ENCODE measurements around the gene TRIP10. TPM values are rescaled to one million over a fixed set of nuclear protein-coding genes. Genes with fewer than 3 reads are reported as not detected.

TRIP10 gene
- polyA plus RNA-seq, 4 donors, result 42.1 to 141 (median 84.1) TPM

GRCh38 chr19:6696239-6696820 is 43.1 kb upstream of the TRIP10 start:
- 79 to 81% (median 81%) methylated on average over 17 to 18 of the region's 18 CpGs for WGBS, 3 donors
- no peaks in the 10 kb centered on the region for H3K4me1 ChIP-seq (ENCODE audit: control insufficient read depth in 3 of 3, insufficient read depth in 2 of 3, low read depth in 1 of 3, low read length in 2 of 3)
- no peak overlapping the region for H3K27ac ChIP-seq (ENCODE audit: low read depth in 1 of 3, low read length in 2 of 3)
- DNase-seq, result no peak
- no peaks in the 10 kb centered on the region for H3K27me3 ChIP-seq (ENCODE audit: control insufficient read depth in 3 of 3, insufficient read depth in 3 of 3, low read length in 3 of 3)
- peaks cover 0 to 6% (median 0%) of the 10 kb centered on the region in 3 donors for H3K36me3 ChIP-seq (ENCODE audit: control insufficient read depth in 3 of 3, insufficient read depth in 2 of 3, low read depth in 1 of 3, low read length in 3 of 3)
- FAIRE-seq, result no peak
- H3K9me3 ChIP-seq (ENCODE audit: control insufficient read depth in 2 of 2, insufficient read depth in 1 of 2, low read depth in 1 of 2, low read length in 1 of 2), result no peaks in the 10 kb centered on the region
- H3K4me3 ChIP-seq (ENCODE audit: low read depth in 1 of 3, low read length in 3 of 3), result no peak overlapping the region

- no peak for FAIRE-seq
- DNase-seq, result no peak
- H3K27ac ChIP-seq (ENCODE audit: low read depth in 1 of 3, low read length in 2 of 3), result no peak overlapping the region
- H3K4me1 ChIP-seq (ENCODE audit: control insufficient read depth in 3 of 3, insufficient read depth in 2 of 3, low read depth in 1 of 3, low read length in 2 of 3), result no peaks in the 10 kb centered on the region
- peaks cover 0 to 6% (median 0%) of the 10 kb centered on the region in 3 donors for H3K36me3 ChIP-seq (ENCODE audit: control insufficient read depth in 3 of 3, insufficient read depth in 2 of 3, low read depth in 1 of 3, low read length in 3 of 3)
- no peaks in the 10 kb centered on the region for H3K27me3 ChIP-seq (ENCODE audit: control insufficient read depth in 3 of 3, insufficient read depth in 3 of 3, low read length in 3 of 3)
- 71 to 81% (median 77%) methylated on average over 13 of the region's 13 CpGs for WGBS, 3 donors
- no peaks in the 10 kb centered on the region for H3K9me3 ChIP-seq (ENCODE audit: control insufficient read depth in 2 of 2, insufficient read depth in 1 of 2, low read depth in 1 of 2, low read length in 1 of 2)
- no peak overlapping the region for H3K4me3 ChIP-seq (ENCODE audit: low read depth in 1 of 3, low read length in 3 of 3)
Measured at GRCh38 chr19:6697291-6697690, 42.2 kb upstream of the TRIP10 start.

GRCh38 chr19:6699935-6700334 is 39.5 kb upstream of the TRIP10 start:
- Histone ChIP-seq H3K27me3 (ENCODE audit: control insufficient read depth in 3 of 3, insufficient read depth in 3 of 3, low read length in 3 of 3) (no peaks in the 10 kb centered on the region), H3K9me3 (ENCODE audit: control insufficient read depth in 2 of 2, insufficient read depth in 1 of 2, low read depth in 1 of 2, low read length in 1 of 2) (no peaks in the 10 kb centered on the region), H3K27ac (ENCODE audit: low read depth in 1 of 3, low read length in 2 of 3) (no peak overlapping the region), H3K4me3 (ENCODE audit: low read depth in 1 of 3, low read length in 3 of 3) (no peak overlapping the region), H3K4me1 (ENCODE audit: control insufficient read depth in 3 of 3, insufficient read depth in 2 of 3, low read depth in 1 of 3, low read length in 2 of 3) (no peaks in the 10 kb centered on the region), H3K36me3 (ENCODE audit: control insufficient read depth in 3 of 3, insufficient read depth in 2 of 3, low read depth in 1 of 3, low read length in 3 of 3) (peaks cover 0 to 3% (median 0%) of the 10 kb centered on the region in 3 donors)
- DNase-seq (no peak), FAIRE-seq (no peak)

GRCh38 chr19:6700586-6701316 is 38.7 kb upstream of the TRIP10 start:
- Histone ChIP-seq H3K4me1 (ENCODE audit: control insufficient read depth in 3 of 3, insufficient read depth in 2 of 3, low read depth in 1 of 3, low read length in 2 of 3) (no peaks in the 10 kb centered on the region), H3K9me3 (ENCODE audit: control insufficient read depth in 2 of 2, insufficient read depth in 1 of 2, low read depth in 1 of 2, low read length in 1 of 2) (no peaks in the 10 kb centered on the region), H3K4me3 (ENCODE audit: low read depth in 1 of 3, low read length in 3 of 3) (no peak overlapping the region), H3K36me3 (ENCODE audit: control insufficient read depth in 3 of 3, insufficient read depth in 2 of 3, low read depth in 1 of 3, low read length in 3 of 3) (peaks cover 0 to 3% (median 0%) of the 10 kb centered on the region in 3 donors), H3K27me3 (ENCODE audit: control insufficient read depth in 3 of 3, insufficient read depth in 3 of 3, low read length in 3 of 3) (no peaks in the 10 kb centered on the region), H3K27ac (ENCODE audit: low read depth in 1 of 3, low read length in 2 of 3) (no peak overlapping the region)
- DNase-seq (no peak), FAIRE-seq (peak; percentile 100)
- 90 to 92% (median 90%) methylated on average over 8 of the region's 8 CpGs for WGBS, 3 donors

GRCh38 chr19:6705931-6706632 is 33.4 kb upstream of the TRIP10 start:
- WGBS, 3 donors, result 80 to 85% (median 81%) methylated on average over 11 of the region's 11 CpGs
- Histone ChIP-seq H3K36me3 (ENCODE audit: control insufficient read depth in 3 of 3, insufficient read depth in 2 of 3, low read depth in 1 of 3, low read length in 3 of 3) (no peaks in the 10 kb centered on the region), H3K4me1 (ENCODE audit: control insufficient read depth in 3 of 3, insufficient read depth in 2 of 3, low read depth in 1 of 3, low read length in 2 of 3) (no peaks in the 10 kb centered on the region), H3K4me3 (ENCODE audit: low read depth in 1 of 3, low read length in 3 of 3) (no peak overlapping the region), H3K9me3 (ENCODE audit: control insufficient read depth in 2 of 2, insufficient read depth in 1 of 2, low read depth in 1 of 2, low read length in 1 of 2) (no peaks in the 10 kb centered on the region), H3K27ac (ENCODE audit: low read depth in 1 of 3, low read length in 2 of 3) (no peak overlapping the region), H3K27me3 (ENCODE audit: control insufficient read depth in 3 of 3, insufficient read depth in 3 of 3, low read length in 3 of 3) (peaks cover 0 to 20% (median 0%) of the 10 kb centered on the region in 3 donors)
- FAIRE-seq, result no peak
- no peak for DNase-seq

- peaks cover 0 to 23% (median 2%) of the 10 kb centered on the region in 3 donors for H3K27me3 ChIP-seq (ENCODE audit: control insufficient read depth in 3 of 3, insufficient read depth in 3 of 3, low read length in 3 of 3)
- H3K27ac ChIP-seq (ENCODE audit: low read depth in 1 of 3, low read length in 2 of 3), result no peak overlapping the region
- 55 to 68% (median 63%) methylated on average over 2 to 3 of the region's 3 CpGs for WGBS, 3 donors
- H3K4me3 ChIP-seq (ENCODE audit: low read depth in 1 of 3, low read length in 3 of 3), result no peak overlapping the region
- no peak for FAIRE-seq
- H3K4me1 ChIP-seq (ENCODE audit: control insufficient read depth in 3 of 3, insufficient read depth in 2 of 3, low read depth in 1 of 3, low read length in 2 of 3), result no peaks in the 10 kb centered on the region
- H3K9me3 ChIP-seq (ENCODE audit: control insufficient read depth in 2 of 2, insufficient read depth in 1 of 2, low read depth in 1 of 2, low read length in 1 of 2), result no peaks in the 10 kb centered on the region
- no peak for DNase-seq
- no peaks in the 10 kb centered on the region for H3K36me3 ChIP-seq (ENCODE audit: control insufficient read depth in 3 of 3, insufficient read depth in 2 of 3, low read depth in 1 of 3, low read length in 3 of 3)
Measured at GRCh38 chr19:6706633-6706958, 32.9 kb upstream of the TRIP10 start.

- Histone ChIP-seq H3K27me3 (ENCODE audit: control insufficient read depth in 3 of 3, insufficient read depth in 3 of 3, low read length in 3 of 3) (peaks cover 0 to 28% (median 2%) of the 10 kb centered on the region in 3 donors), H3K36me3 (ENCODE audit: control insufficient read depth in 3 of 3, insufficient read depth in 2 of 3, low read depth in 1 of 3, low read length in 3 of 3) (no peaks in the 10 kb centered on the region), H3K9me3 (ENCODE audit: control insufficient read depth in 2 of 2, insufficient read depth in 1 of 2, low read depth in 1 of 2, low read length in 1 of 2) (no peaks in the 10 kb centered on the region), H3K4me3 (ENCODE audit: low read depth in 1 of 3, low read length in 3 of 3) (no peak overlapping the region), H3K4me1 (ENCODE audit: control insufficient read depth in 3 of 3, insufficient read depth in 2 of 3, low read depth in 1 of 3, low read length in 2 of 3) (no peaks in the 10 kb centered on the region), H3K27ac (ENCODE audit: low read depth in 1 of 3, low read length in 2 of 3) (no peak overlapping the region)
- 85 to 94% (median 92%) methylated on average over 35 to 44 of the region's 44 CpGs for WGBS, 3 donors
- no peak for FAIRE-seq
- no peak for DNase-seq
Measured at GRCh38 chr19:6707011-6707657, 32.3 kb upstream of the TRIP10 start.

GRCh38 chr19:6707658-6708018 is 31.8 kb upstream of the TRIP10 start:
- H3K27ac ChIP-seq (ENCODE audit: low read depth in 1 of 3, low read length in 2 of 3), result no peak overlapping the region
- peaks cover 0 to 28% (median 2%) of the 10 kb centered on the region in 3 donors for H3K27me3 ChIP-seq (ENCODE audit: control insufficient read depth in 3 of 3, insufficient read depth in 3 of 3, low read length in 3 of 3)
- no peak for DNase-seq
- no peaks in the 10 kb centered on the region for H3K4me1 ChIP-seq (ENCODE audit: control insufficient read depth in 3 of 3, insufficient read depth in 2 of 3, low read depth in 1 of 3, low read length in 2 of 3)
- no peak for FAIRE-seq
- 78 to 88% (median 82%) methylated on average over 15 to 16 of the region's 16 CpGs for WGBS, 3 donors
- H3K4me3 ChIP-seq (ENCODE audit: low read depth in 1 of 3, low read length in 3 of 3), result no peak overlapping the region
- H3K36me3 ChIP-seq (ENCODE audit: control insufficient read depth in 3 of 3, insufficient read depth in 2 of 3, low read depth in 1 of 3, low read length in 3 of 3), result no peaks in the 10 kb centered on the region
- H3K9me3 ChIP-seq (ENCODE audit: control insufficient read depth in 2 of 2, insufficient read depth in 1 of 2, low read depth in 1 of 2, low read length in 1 of 2), result no peaks in the 10 kb centered on the region

Data from small intestine (tissue), 7 donors.